ENCODE measurements around the gene HOXD8. TPM values are rescaled to one million over a fixed set of nuclear protein-coding genes. Genes with fewer than 3 reads are reported as not detected.

Gene HOXD8
- total and polyA plus RNA-seq, 2 of the 8 experiments (the other 6 are each of a cell fraction or from before 2014, with no cell fraction given) = not detected

DNA sequence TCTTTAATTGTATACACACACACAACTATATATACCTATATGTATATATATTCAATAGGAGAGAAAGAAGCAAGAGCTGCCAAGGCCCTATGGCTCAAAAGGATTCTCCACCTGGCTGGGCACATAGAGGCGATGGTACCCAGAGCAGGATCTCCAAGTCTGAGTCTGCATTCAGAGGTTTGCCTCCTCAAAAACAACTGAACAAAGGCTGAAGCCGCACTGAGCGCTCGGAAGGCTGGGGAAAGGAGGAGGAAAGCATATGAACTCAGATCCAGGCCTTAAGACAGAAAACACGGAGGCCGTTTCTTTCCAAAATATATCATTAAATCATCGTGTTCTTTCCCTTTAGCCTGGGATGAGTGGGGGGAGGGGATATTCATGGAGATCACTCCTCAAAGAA is 26.3 kb upstream of the HOXD8 start:
- Histone ChIP-seq H2BK20ac (ENCODE audit: low read length) (no peak overlapping the region), H3K27ac (ENCODE audit: low read depth, low read length) (no peak overlapping the region), H2BK12ac (ENCODE audit: low read depth, low read length) (no peak overlapping the region), H3K79me2 (ENCODE audit: control insufficient read depth in 1 of 2, insufficient read depth in 2 of 2, low read length in 2 of 2) (no peaks in the 10 kb centered on the region), H3K27me3 (replicated peaks in 1 of 4; ENCODE audit: control insufficient read depth in 3 of 4, extremely low read depth in 1 of 4, insufficient read depth in 3 of 4, low read length in 3 of 4) (peaks cover 98 to 99% (median 99%) of the 10 kb centered on the region in 4 experiments), H2AFZ (ENCODE audit: low read length) (no peak overlapping the region), H3K18ac (ENCODE audit: extremely low read depth, low read length) (no peak overlapping the region), H3K23me2 (ENCODE audit: low read depth, low read length) (0 out of 2 replicates have a peak, but pooled peaks cover 2% of the 10 kb centered on the region), H3K4ac (replicated peaks; ENCODE audit: insufficient read length, low read depth, low read length) (no peak overlapping the region), H2BK120ac (replicated peaks; ENCODE audit: low read depth, low read length) (no peak overlapping the region), H3K56ac (replicated peaks; ENCODE audit: insufficient read length, low read depth, low read length) (no peak overlapping the region), H4K91ac (replicated peaks; ENCODE audit: insufficient read length, low read length) (no peak overlapping the region), H3K79me1 (ENCODE audit: low read depth, low read length) (no peaks in the 10 kb centered on the region), H4K8ac (ENCODE audit: extremely low read depth, insufficient read depth, low read length) (no peak overlapping the region), H4K5ac (ENCODE audit: insufficient read length, low read depth, low read length) (no peak overlapping the region), H3K9me3 (ENCODE audit: insufficient read depth in 2 of 2, low read depth in 1 of 2, low read length in 1 of 2) (no peaks in the 10 kb centered on the region), H3K4me1 (replicated peaks in 1 of 4; ENCODE audit: control insufficient read depth in 3 of 4, insufficient read depth in 4 of 4, low read length in 3 of 4) (peaks cover 0 to 32% (median 18%) of the 10 kb centered on the region in 4 experiments; a peak in 6 of 7 replicates), H3K36me3 (ENCODE audit: control insufficient read depth in 2 of 4, insufficient read depth in 4 of 4, low read length in 3 of 4) (peaks cover 0 to 4% (median 0%) of the 10 kb centered on the region in 4 experiments; a peak in 1 of 8 replicates), H2AK5ac (ENCODE audit: low read depth, low read length) (no peak overlapping the region), H4K20me1 (replicated peaks in 1 of 2; ENCODE audit: control insufficient read depth in 1 of 2, insufficient read depth in 2 of 2, low read length in 2 of 2) (peaks cover 6 to 40% of the 10 kb centered on the region in 2 experiments), H2BK15ac (ENCODE audit: low read length) (no peak overlapping the region), H3K14ac (ENCODE audit: insufficient read length) (no peak overlapping the region), H2BK5ac (ENCODE audit: low read depth, low read length) (no peak overlapping the region), H3K9ac (replicated peaks in 1 of 4; ENCODE audit: extremely low read depth in 1 of 4, low read depth in 3 of 4, low read length in 3 of 4) (no peak overlapping the region), H3K23ac (ENCODE audit: insufficient read length) (no peak overlapping the region), H3K4me2 (ENCODE audit: insufficient read depth in 1 of 2, low read depth in 2 of 2, low read length in 2 of 2) (no peak overlapping the region), H3K4me3 (ENCODE audit: extremely low read depth in 1 of 4, insufficient read depth in 2 of 4, low read depth in 3 of 4, low read length in 4 of 4) (no peak overlapping the region)
- POLR2A ChIA-PET (ENCODE audit: partially characterized antibody) = interaction anchor here (0.6 kb wide), 1 partner anchor 8 kb away, joined by 3 read pairs; no protein-coding TSS in a partner anchor
- CTCF ChIA-PET (ENCODE audit: partially characterized antibody) = interaction anchor here (0.6 to 4.6 kb wide), 8 partner anchors 8 to 42 kb away, joined by 3 to 20 read pairs (median 7); no protein-coding TSS in a partner anchor
- DNase-seq (ENCODE audit: low read depth in 1 of 2, low spot score in 2 of 2) = peak in 1 of 2 experiments; percentile 42
- 14% methylated on average over 7 of the region's 7 CpGs; no CpG with 5 or more reads in 1 of the 2 experiments for WGBS, 2 experiments (ENCODE audit: extremely low coverage in 1 of 2, insufficient coverage in 1 of 2, insufficient read length in 1 of 2, insufficient replicate concordance in 2 of 2, low coverage in 1 of 2, low lambda C conversion rate in 2 of 2, missing lambda C conversion rate in 1 of 2)
- no peak for FAIRE-seq
- TF ChIP-seq KDM5A (IDR thresholded peaks at IDR 0.05; ENCODE audit: low read length) (no peak), NRF1 (IDR thresholded peaks at IDR 0.05; ENCODE audit: low read depth, low read length) (no peak), FOSL1 (IDR thresholded peaks at IDR 0.05; ENCODE audit: insufficient read depth, low read depth, low read length) (no peak), RAD21 (IDR thresholded peaks at IDR 0.05 in 1 of 2, conservative IDR thresholded peaks at IDR 0.05 in 1 of 2; ENCODE audit: low read depth in 2 of 2, low read length in 2 of 2) (no peak), TEAD4 (IDR thresholded peaks at IDR 0.05; ENCODE audit: low read depth, low read length) (no peak), EGR1 (IDR thresholded peaks at IDR 0.05; ENCODE audit: borderline replicate concordance, low read depth, low read length) (no peak), KDM1A (IDR thresholded peaks at IDR 0.05; ENCODE audit: borderline replicate concordance, low read length) (no peak), SIX5 (IDR thresholded peaks at IDR 0.05; ENCODE audit: low read depth, low read length) (no peak), CBX8 (IDR thresholded peaks at IDR 0.05; ENCODE audit: borderline replicate concordance, low read depth, low read length) (no peak), POU5F1 (IDR thresholded peaks at IDR 0.05; ENCODE audit: low read depth, low read length) (no peak), SIN3A (conservative IDR thresholded peaks at IDR 0.05 in 1 of 2, IDR thresholded peaks at IDR 0.05 in 1 of 2; ENCODE audit: low read depth in 1 of 2, low read length in 2 of 2) (no peak), RNF2 (IDR thresholded peaks at IDR 0.05; ENCODE audit: borderline replicate concordance, low read depth, low read length, missing control alignments, poor library complexity, severe bottlenecking) (no peak), ZNF274 (IDR thresholded peaks at IDR 0.05; ENCODE audit: borderline replicate concordance, extremely low read depth, low read length) (no peak)
